ENCODE results near the gene RPE65.
"Not testable (repeated sequence)": the region's sequence is repeated elsewhere in the genome, so short reads cannot be mapped to it uniquely, and the experiment has no call there.

RPE65 gene

GRCh38 chr1:68453060-68453670, 3.4 kb upstream of the RPE65 start:
- DNase-seq (ENCODE audit: low read depth in 2 of 2), result no peak

GRCh38 chr1:68448365-68448764, 1.4 kb downstream of the RPE65 start:
- no peak for DNase-seq (ENCODE audit: low read depth in 2 of 2)

DNA sequence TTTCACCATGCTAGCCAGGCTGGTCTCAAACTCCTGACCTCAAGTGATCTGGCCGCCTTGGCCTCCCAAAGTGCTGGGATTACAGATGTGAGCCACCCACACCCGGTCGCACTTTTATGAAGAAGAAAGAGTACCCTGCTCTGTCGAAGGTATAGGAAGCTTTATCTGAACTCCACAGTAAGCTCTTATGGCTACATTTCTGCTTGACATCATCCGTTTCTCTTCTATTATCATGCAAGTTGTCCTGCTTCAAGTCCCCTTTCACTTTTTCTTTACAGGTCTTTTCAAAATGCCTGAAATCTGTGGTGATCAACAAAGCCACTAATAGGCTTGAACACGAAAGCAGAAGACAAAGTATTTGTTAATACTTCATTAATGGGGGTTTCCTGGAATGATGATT, 4.0 kb downstream of the RPE65 start:
- no peak for DNase-seq (ENCODE audit: low read depth in 2 of 2)

DNA sequence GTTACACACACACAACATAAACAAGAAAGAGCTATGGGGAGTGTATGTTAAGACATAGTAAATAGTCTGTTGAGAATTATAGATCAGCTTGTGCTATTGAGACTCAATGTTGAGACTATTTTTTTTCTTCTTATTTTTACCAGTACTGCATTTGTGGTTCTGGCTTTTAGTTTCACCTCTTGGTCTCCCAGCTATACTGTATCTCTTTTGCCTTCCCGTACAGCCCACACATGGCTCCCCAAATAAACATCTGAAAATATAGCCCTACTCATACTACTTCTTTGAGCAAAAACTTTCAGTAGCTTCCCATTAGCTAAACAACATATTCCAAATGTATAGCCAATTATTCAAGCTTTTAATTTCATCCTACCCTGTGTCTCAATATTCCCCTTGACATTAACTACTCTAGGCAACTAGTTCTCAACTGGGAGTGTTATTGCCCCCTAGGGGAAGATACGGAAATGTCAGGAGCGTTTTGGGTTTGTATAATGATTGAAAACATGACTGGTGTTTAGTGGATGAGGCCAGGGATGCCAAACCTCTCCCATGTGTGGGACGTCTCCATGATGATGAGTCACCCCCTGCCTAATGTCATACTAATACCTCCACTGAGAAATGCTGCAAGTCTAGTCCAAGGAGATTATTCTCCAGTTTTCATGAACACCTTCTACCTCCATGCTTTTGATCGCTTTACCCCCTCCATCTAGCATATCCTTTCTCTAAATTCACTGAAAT, 6.8 kb downstream of the RPE65 start:
- no peak for DNase-seq (ENCODE audit: low read depth in 2 of 2)

DNA sequence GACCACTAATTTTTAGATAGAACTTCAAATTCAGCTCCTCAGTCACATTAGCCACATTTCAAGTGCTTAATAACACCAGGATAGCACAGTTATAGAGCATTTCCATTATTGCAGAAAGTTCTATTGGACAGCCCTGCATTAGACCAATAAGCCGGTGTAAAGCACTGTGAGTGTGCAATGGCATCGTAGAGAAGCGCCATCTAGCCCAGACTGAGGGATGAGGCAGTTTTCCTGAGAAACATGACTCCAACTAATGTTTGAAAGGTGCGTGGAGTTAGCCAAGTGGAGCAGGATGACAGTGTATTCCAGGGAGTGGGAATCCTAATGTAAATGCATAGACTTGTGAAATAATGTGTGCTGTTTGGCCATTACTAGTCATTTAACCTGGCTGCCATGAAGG, 7.7 kb downstream of the RPE65 start:
- no peak for DNase-seq (ENCODE audit: low read depth in 2 of 2)

DNA sequence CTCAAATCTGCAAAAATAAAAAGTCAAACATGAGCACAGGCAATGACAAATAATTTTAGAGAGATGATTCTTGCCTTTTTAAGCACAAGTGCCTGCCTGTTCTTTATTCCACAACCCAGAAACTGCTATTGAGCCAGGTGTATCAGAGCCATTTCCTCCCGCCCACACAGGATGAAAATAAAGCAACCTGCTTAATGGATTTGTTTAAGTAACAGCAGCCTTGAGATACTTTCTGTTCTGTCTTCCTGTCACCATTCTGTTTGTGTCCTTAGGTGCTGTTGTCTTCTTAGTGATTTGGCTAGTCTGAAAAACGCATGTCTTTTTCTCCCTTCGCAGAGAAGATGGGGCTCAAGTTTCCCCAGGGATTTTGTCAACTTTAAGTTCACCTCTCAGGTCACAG, 11.4 kb downstream of the RPE65 start:
- no peak for DNase-seq (ENCODE audit: low read depth in 2 of 2)

- no peak for DNase-seq (ENCODE audit: low read depth in 2 of 2)
Measured at GRCh38 chr1:68433395-68433794, 16.4 kb downstream of the RPE65 start.

- DNase-seq (ENCODE audit: low read depth in 2 of 2), result no peak
Measured at GRCh38 chr1:68431076-68431475, 18.7 kb downstream of the RPE65 start.

DNA sequence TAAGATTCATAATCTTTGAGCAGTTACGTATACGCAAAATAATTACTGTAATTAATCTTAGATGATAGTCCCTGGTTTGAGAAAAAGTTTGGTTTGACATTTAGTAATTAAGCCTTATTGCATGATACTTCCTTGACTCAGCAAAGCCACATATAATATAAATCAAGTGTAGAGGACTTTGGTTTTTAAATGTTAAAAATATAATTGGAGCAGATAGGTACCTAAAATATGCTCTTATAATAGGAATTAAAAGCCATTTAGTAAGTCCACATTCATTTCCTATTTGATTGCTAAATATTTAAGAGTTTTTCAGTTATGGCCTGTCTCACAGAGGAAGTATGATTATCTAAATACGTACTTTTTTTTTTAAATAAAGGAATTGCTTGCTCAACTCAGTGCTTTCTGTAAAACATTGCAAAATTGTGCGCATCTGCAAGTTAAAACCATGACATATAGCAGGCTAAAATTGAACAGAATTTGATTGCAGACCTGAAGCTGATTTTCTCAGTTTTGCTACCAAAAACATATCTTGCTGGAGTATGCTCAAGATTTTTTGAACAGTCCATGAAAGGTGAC, 20.4 kb downstream of the RPE65 start:
- no peak for DNase-seq (ENCODE audit: low read depth in 2 of 2)

- no peak for DNase-seq (ENCODE audit: low read depth in 2 of 2)
Measured at GRCh38 chr1:68426594-68426993, 23.2 kb downstream of the RPE65 start.

GRCh38 chr1:68421350-68421749, 28.4 kb downstream of the RPE65 start:
- no peak for DNase-seq (ENCODE audit: low read depth in 2 of 2)

DNA sequence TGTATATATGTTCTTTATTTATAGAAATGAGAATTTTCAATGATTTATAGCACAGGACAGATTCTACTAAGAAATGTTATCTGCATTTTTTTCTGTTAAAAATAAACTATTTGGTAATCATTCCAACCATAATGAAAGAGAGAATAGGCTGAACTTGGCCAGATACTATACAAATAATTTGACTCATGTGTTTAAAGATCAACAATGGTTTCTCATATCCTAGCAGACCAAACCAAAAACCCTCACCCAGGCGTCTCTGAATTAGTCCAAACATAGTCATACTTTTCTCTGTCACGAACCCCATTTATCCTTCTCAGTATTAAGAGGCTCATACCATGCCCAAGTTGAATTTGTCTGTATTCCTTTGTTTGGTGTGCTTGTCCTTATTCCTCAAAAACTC, 40.3 kb downstream of the RPE65 start:
- no peak for DNase-seq (ENCODE audit: low read depth in 2 of 2)

DNA sequence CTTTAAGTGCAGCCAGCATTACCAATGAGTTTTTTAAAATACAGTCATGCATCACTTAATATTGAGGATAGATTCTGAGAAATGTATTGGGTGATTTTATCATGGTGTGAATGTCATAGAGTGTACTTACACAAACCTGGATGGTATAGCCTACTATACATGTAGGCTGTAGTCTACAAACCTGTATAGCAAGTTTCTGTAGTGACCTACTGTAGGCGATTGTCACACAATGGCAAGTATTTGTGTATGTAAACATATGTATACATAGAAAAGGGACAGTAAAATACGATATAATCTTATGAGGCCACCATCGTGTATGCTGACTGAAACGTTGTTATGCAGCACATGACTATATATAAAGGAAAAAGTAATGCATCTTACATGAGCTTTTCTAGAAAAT, 48.2 kb downstream of the RPE65 start:
- DNase-seq (ENCODE audit: low read depth in 2 of 2), result no peak

GRCh38 chr1:68395575-68395974, 54.2 kb downstream of the RPE65 start:
- DNase-seq (ENCODE audit: low read depth in 2 of 2), result not testable (repeated sequence)

GRCh38 chr1:68392474-68392873, 57.3 kb downstream of the RPE65 start:
- DNase-seq (ENCODE audit: low read depth in 2 of 2), result not testable (repeated sequence)

DNA sequence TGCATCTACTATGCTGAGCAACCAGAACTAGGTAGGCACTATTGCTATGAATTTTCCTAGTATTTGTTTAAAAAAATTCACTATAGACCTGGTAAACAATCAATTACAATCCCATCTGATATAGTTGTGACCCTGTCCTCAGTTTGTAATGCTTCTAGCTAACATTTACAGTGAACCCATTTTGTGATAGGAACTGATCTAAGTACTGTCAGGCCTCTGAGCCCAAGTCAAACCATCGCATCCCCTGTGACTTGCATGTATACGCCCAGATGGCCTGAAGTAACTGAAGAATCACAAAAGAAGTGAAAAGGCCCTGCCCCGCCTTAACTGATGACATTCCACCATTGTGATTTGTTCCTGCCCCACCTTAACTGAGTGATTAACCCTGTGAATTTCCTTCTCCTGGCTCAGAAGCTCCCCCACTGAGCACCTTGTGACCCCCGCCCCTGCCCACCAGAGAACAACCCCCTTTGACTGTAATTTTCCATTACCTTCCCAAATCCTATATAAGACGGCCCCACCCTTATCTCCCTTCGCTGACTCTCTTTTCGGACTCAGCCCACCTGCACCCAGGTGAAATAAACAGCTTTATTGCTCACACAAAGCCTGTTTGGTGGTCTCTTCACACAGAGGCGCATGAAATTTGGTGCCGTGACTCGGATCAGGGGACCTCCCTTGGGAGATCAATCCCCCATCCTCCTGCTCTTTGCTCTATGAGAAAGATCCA, 63.8 kb downstream of the RPE65 start:
- DNase-seq (ENCODE audit: low read depth in 2 of 2), result not testable (repeated sequence)

DNA sequence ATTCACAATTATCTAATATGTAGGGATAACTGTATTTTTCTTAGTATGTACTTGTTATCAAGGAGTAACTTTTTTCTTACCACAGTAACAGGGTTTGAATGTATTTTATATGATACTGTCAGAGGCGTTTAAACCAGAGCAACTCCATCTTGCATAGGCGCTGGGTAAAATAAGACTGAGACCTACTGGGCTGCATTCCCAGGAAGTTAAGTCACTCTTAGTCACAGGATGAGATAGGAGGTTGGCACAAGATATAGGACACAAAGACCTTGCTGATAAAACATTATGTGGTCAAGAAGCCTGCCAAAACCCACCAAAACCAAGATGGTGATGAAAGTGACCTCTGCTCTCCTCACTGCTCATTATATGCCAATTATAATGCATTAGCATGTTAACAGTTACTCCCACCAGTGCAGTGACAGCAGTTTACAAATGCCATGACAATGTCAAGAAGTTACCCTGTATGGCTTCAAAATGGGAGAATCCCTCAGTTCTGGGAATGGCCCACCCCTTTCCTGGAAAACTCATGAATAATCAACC, 64.8 kb downstream of the RPE65 start:
- DNase-seq (ENCODE audit: low read depth in 2 of 2), result no peak

DNA sequence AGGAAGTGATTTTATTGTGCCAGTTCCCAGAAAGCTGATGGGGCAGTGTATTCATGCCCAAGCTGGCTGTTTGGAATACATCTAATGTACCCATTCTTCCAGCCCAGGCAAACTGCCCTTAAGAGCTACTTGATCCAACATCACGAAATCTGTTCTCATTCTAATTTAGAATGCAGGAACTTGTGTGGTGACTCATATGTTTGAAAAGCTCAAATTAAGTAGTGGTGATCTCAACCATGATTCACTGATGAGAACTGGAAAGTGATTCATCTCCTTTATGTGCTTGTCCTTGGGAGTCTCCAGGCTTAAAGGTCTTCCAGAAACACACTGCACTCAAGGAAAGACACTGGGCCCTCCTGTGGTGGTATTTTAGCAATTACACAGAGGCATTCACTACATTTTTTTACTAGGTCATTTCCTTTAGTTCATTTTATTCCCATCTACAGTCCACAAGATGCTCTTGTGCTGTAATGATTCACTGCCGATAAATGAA, 65.4 kb downstream of the RPE65 start:
- no peak for DNase-seq (ENCODE audit: low read depth in 2 of 2)

- DNase-seq (ENCODE audit: low read depth in 2 of 2), result no peak
Measured at GRCh38 chr1:68383092-68383491, 66.7 kb downstream of the RPE65 start.

DNA sequence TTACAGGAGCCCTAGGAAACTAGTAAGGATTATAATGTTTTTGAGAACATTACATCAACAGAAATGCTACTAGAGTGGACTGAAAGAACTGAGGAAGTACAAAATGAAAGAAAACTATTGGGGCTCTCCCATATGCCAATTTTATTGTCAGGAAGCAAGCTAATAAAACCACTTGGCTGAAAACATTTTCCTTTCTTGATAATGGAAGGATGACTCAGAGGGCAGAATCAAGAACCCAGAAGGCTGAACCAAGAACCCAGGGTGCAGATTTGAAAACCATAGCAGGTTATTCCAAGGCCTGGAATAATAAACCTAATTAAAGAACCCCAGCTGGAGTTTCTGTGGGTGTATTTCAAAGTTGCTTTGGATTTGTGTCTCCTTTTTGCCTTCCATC, 70.7 kb downstream of the RPE65 start:
- DNase-seq (ENCODE audit: low read depth in 2 of 2), result no peak
